GM12874 (cell line): ENCODE data around the gene ODC1.

ENCODE experiments used
- CTCF ChIP-seq: IDR thresholded peaks from 2 replicates; pipeline ENCODE4 v1.5.1; 2011; ENCODE audit warnings: low read depth, mild to moderate bottlenecking, control low read depth, low read length, moderate library complexity; ENCODE audit not compliant: insufficient read depth

Gene ODC1

GRCh38 chr2:10439185-10439879, 8.8 kb downstream of the ODC1 start:
- TF ChIP-seq CTCF, result no peak

GRCh38 chr2:10438688-10439087, 9.4 kb downstream of the ODC1 start:
- no peak for TF ChIP-seq CTCF

GRCh38 chr2:10437806-10438205, 10.3 kb downstream of the ODC1 start:
- TF ChIP-seq CTCF, result no peak

GRCh38 chr2:10436583-10437110, 11.5 kb downstream of the ODC1 start:
- TF ChIP-seq CTCF, result no peak

- no peak for TF ChIP-seq CTCF
Observed at GRCh38 chr2:10435820-10436204, 12.3 kb downstream of the ODC1 start.

GRCh38 chr2:10434886-10435819, 13.0 kb downstream of the ODC1 start:
- TF ChIP-seq CTCF, result peak; percentile 96
